ENCODE measurements around the gene CDC34.
A peak's percentile ranks its signal among the peaks of the same experiment; 100 is the strongest.

The CDC34 gene

DNA sequence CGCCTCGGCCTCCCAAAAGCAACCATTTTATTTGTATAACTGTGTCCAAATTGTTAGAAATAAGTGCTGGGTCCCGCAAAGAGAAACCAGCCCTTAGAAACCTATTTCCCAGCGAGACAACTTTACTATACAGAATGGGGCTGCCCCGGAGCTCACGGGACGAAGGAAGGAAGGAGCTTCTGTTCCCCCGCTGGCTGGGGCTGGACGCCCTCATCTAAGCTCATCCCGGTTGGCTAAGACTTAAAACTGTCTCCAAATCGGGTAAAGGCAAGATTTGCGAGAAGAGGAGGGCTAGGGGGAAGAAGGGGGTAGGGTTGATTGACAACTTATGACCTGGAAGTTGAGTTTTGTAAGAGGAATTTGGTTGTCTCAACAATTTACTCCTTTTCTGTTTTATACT lies 28.6 kb downstream of the CDC34 start:
- no peak for DNase-seq (ENCODE audit: low read depth)
- no peak for TF ChIP-seq CTCF (IDR thresholded peaks at IDR 0.05; ENCODE audit: low read depth, low read length, missing control alignments)
- H3K4me3 ChIP-seq (ENCODE audit: low read depth, low read length), result no peak overlapping the region

DNA sequence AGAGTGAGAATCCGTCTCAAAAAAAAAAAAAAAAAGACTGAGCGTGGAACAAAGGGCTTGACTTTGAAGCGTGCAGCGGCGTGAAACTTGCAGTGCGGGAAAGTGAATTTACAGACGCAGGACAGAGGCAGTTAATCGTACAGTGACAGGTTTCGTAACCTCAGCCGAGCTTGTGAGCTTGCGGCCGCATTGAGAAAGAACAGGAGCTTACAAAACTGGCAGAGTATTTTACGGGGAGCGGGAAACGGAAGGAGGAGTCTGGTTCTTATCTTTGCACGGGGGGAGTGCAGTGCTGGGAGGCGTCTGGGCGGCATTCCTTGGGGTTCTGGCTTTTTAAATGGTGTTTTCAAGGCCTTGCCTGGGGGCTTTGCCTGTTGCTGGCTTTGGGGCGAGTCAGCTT lies 34.8 kb downstream of the CDC34 start:
- no peak for TF ChIP-seq CTCF (IDR thresholded peaks at IDR 0.05; ENCODE audit: low read depth, low read length, missing control alignments)
- H3K4me3 ChIP-seq (ENCODE audit: low read depth, low read length), result no peak overlapping the region
- no peak for DNase-seq (ENCODE audit: low read depth)

DNA sequence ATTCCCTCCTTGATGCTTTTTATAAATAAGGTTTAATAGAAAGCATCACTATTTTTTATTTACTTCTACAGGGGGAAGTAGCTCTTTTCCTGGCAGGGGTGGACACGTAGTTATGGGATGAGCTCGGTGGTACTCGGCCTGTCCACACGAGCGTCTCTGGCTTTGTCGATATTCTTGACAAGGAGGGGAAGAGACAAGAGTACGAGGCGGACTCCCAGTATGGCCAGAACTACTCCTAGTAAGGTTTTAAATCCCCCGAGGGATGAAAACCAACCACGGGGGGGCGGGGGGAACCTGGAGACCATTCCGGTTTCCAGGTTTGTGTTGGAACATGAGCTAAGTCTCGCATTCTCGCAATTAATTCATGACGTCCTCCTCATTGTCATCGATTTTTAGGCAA lies 35.3 kb downstream of the CDC34 start:
- no peak overlapping the region for H3K4me3 ChIP-seq (ENCODE audit: low read depth, low read length)
- no peak for TF ChIP-seq CTCF (IDR thresholded peaks at IDR 0.05; ENCODE audit: low read depth, low read length, missing control alignments)
- no peak for DNase-seq (ENCODE audit: low read depth)

- no peak overlapping the region for H3K4me3 ChIP-seq (ENCODE audit: low read depth, low read length)
- TF ChIP-seq CTCF (IDR thresholded peaks at IDR 0.05; ENCODE audit: low read depth, low read length, missing control alignments), result no peak
Observed at GRCh38 chr19:567296-567900, 35.8 kb downstream of the CDC34 start.

GRCh38 chr19:570251-570686 lies 38.7 kb downstream of the CDC34 start:
- TF ChIP-seq CTCF (IDR thresholded peaks at IDR 0.05; ENCODE audit: low read depth, low read length, missing control alignments), result no peak
- no peak for DNase-seq (ENCODE audit: low read depth)
- H3K4me3 ChIP-seq (ENCODE audit: low read depth, low read length), result no peak overlapping the region

More at GRCh38 chr19:567296-567900, 35.8 kb downstream of the CDC34 start:
- no peak for DNase-seq (ENCODE audit: low read depth)

DNA sequence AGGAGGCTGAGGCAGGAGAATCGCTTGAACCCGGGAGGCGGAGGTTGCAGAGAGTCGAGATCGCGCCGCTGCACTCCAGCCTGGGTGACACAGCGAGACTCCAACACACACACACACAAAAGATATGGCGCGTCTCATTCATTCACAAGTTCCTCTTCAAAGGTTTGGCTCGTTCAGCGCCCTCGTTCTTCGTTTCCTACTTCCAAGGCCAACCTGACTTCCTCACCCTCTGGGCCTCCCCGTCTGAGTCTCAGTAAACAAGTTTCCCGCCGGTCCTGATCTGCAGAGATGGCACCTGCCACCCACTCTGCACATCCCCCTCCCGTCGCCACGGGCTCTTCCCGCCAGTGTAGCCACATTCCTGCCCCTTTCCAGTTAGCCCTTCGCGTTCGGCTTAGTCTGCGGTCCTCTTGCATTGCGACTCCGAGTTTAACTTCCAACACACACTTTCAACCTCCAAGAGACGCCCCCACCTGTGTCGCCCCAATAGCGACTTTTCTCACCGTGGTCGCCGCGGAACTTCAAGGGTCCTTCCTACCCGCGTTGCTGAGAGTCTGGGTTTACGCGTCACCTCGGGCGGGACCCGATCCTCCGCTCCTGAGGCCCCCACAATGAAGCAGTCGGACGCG lies 39.5 kb downstream of the CDC34 start:
- no peak for DNase-seq (ENCODE audit: low read depth)
- no peak for TF ChIP-seq CTCF (IDR thresholded peaks at IDR 0.05; ENCODE audit: low read depth, low read length, missing control alignments)
- peak overlapping the region; percentile 59 for H3K4me3 ChIP-seq (ENCODE audit: low read depth, low read length)

GRCh38 chr19:571566-571974 lies 40.0 kb downstream of the CDC34 start:
- DNase-seq (ENCODE audit: low read depth), result no peak
- H3K4me3 ChIP-seq (ENCODE audit: low read depth, low read length), result peak overlapping the region; percentile 59
- TF ChIP-seq CTCF (IDR thresholded peaks at IDR 0.05; ENCODE audit: low read depth, low read length, missing control alignments), result no peak

Data from GM12864 (cell line).